Measurements from ENCODE around the gene MYOM1. TPM values are rescaled to one million over a fixed set of nuclear protein-coding genes. Genes with fewer than 3 reads are reported as not detected.

The MYOM1 gene
- total RNA-seq, 1 experiment from 2014 or later: 0.92 TPM

- Histone ChIP-seq H3K4me1 (ENCODE audit: control insufficient read depth, insufficient read depth, low read length) (peaks cover 30% of the 10 kb centered on the region), H3K9me3 (ENCODE audit: control insufficient read depth, insufficient read depth, low read depth, low read length) (no peaks in the 10 kb centered on the region), H3K27me3 (ENCODE audit: control insufficient read depth, insufficient read depth, low read length) (no peaks in the 10 kb centered on the region), H3K4me3 (ENCODE audit: low read depth in 2 of 2, low read length in 2 of 2) (peak within 1 kb of the TSS; percentile 98 to 99), H3K36me3 (ENCODE audit: control insufficient read depth, insufficient read depth, low read length) (peaks cover 22% of the 10 kb centered on the region), H3K27ac (ENCODE audit: low read length) (peak within 1 kb of the TSS; percentile 100)
- ChIA-PET CTCF (interaction anchor here (1.0 to 1.6 kb wide), 2 partner anchors 252 to 314 kb away, joined by 5 to 6 read pairs; no protein-coding TSS in a partner anchor), POLR2A (interaction anchor here (0.5 to 0.9 kb wide), 4 partner anchors 18 to 175 kb away, joined by 4 to 11 read pairs (median 6); no protein-coding TSS in a partner anchor)
- ATAC-seq: peak; percentile 90
- TF ChIP-seq, protein P1, sequence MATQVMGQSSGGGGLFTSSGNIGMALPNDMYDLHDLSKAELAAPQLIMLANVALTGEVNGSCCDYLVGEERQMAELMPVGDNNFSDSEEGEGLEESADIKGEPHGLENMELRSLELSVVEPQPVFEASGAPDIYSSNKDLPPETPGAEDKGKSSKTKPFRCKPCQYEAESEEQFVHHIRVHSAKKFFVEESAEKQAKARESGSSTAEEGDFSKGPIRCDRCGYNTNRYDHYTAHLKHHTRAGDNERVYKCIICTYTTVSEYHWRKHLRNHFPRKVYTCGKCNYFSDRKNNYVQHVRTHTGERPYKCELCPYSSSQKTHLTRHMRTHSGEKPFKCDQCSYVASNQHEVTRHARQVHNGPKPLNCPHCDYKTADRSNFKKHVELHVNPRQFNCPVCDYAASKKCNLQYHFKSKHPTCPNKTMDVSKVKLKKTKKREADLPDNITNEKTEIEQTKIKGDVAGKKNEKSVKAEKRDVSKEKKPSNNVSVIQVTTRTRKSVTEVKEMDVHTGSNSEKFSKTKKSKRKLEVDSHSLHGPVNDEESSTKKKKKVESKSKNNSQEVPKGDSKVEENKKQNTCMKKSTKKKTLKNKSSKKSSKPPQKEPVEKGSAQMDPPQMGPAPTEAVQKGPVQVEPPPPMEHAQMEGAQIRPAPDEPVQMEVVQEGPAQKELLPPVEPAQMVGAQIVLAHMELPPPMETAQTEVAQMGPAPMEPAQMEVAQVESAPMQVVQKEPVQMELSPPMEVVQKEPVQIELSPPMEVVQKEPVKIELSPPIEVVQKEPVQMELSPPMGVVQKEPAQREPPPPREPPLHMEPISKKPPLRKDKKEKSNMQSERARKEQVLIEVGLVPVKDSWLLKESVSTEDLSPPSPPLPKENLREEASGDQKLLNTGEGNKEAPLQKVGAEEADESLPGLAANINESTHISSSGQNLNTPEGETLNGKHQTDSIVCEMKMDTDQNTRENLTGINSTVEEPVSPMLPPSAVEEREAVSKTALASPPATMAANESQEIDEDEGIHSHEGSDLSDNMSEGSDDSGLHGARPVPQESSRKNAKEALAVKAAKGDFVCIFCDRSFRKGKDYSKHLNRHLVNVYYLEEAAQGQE (IDR thresholded peaks at IDR 0.05; ENCODE audit: insufficient read depth in 1 of 2, low read depth in 2 of 2, low read length in 1 of 2): peak in 1 of 2 experiments; percentile 16; a peak in 1 of 4 replicates
- TF ChIP-seq TCF7L2 (IDR thresholded peaks at IDR 0.05; ENCODE audit: low read depth, low read length): peak; percentile 85
- peak; percentile 93 for TF ChIP-seq POLR2AphosphoS5 (IDR thresholded peaks at IDR 0.05; ENCODE audit: low read depth, low read length)
- peak; percentile 66; the same call in 1 of the 2 replicates for TF ChIP-seq SIN3A (IDR thresholded peaks at IDR 0.05; ENCODE audit: borderline replicate concordance, insufficient read depth, low read depth, low read length)
- no peak for TF ChIP-seq CTCF (IDR thresholded peaks at IDR 0.05)
- intact Hi-C loops (cut with micrococcal nuclease; ENCODE audit: unreplicated experiment) (loop anchor here (5.0 kb wide), 2 partner anchors 95 to 235 kb away; partner anchors contain the start of gene LPIN2), in situ Hi-C loops (cut with HindIII; ENCODE audit: low pct_unique_long_range_greater_than_20kb, low sequenced_read_pairs) (no loop called here)
- DNase-seq (ENCODE audit: low read depth, low spot score): peak; percentile 95
- BruUV-seq (replicated peaks): no TSS peak
These were observed 27.7 kb upstream of the MYOM1 start, which contains the start of gene MYL12A for GRCh38 chr18:3247240-3248061. MYL12A (plus strand) TSS chr18:3247801; CDS start chr18:3253248, 5,447 bp downstream.

DNA sequence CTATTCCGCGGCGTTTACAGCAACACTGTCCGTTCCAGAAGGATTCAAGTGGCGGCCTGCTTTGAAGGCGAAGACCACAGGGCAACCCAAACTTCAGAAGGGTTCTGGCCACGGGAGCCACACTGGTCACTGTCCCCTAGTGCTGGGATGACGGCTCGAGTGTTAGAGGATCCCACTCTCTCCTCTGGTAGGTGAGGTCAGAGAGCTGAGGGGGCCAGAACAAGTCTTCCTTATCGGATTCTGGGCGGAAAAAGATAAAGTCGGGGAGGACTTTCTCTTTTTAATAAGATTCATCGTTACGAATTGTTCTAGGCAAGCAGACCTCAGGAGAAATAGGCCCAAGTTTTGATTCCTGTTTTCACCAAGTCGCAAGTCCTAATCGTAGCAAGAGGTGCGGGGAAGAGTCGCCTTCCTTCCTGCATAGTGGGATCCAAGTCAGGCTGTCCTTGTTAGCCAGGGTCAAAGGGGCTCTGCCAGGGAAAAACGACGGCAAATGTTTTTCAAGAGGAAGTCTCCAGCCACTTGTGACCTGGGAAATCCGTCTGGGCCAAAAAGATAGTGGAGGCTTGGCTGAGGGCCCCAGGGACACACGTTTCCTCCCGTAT lies 27.0 kb upstream of the MYOM1 start:
- ChIA-PET POLR2A (interaction anchor here (0.5 to 0.9 kb wide), 4 partner anchors 18 to 374 kb away, joined by 3 to 4 read pairs (median 4); no protein-coding TSS in a partner anchor), CTCF (interaction anchor here (0.5 to 1.6 kb wide), 7 partner anchors 161 to 481 kb away, joined by 3 to 6 read pairs (median 4); no protein-coding TSS in a partner anchor)
- ATAC-seq (peak; percentile 4; the same call in 1 of the 2 replicates), DNase-seq (ENCODE audit: low read depth, low spot score) (no peak)
- H3K9me3 ChIP-seq (ENCODE audit: control insufficient read depth, insufficient read depth, low read depth, low read length): no peaks in the 10 kb centered on the region
- H3K4me1 ChIP-seq (ENCODE audit: control insufficient read depth, insufficient read depth, low read length): peaks cover 23% of the 10 kb centered on the region
- peak overlapping the region; percentile 91 to 98 for H3K4me3 ChIP-seq (ENCODE audit: low read depth in 2 of 2, low read length in 2 of 2)
- peaks cover 22% of the 10 kb centered on the region for H3K36me3 ChIP-seq (ENCODE audit: control insufficient read depth, insufficient read depth, low read length)
- no peak for TF ChIP-seq POLR2AphosphoS5 (IDR thresholded peaks at IDR 0.05; ENCODE audit: low read depth, low read length)
- TF ChIP-seq CTCF (IDR thresholded peaks at IDR 0.05): no peak
- TF ChIP-seq, protein P1 (IDR thresholded peaks at IDR 0.05; ENCODE audit: insufficient read depth in 1 of 2, low read depth in 2 of 2, low read length in 1 of 2): no peak
- TF ChIP-seq TCF7L2 (IDR thresholded peaks at IDR 0.05; ENCODE audit: low read depth, low read length): peak; percentile 92
- H3K27ac ChIP-seq (ENCODE audit: low read length): peak overlapping the region; percentile 100
- intact Hi-C loops (cut with micrococcal nuclease; ENCODE audit: unreplicated experiment) (loop anchor here (1.0 to 5.0 kb wide), 3 partner anchors 94 to 314 kb away; partner anchors contain the start of gene LPIN2), in situ Hi-C loops (cut with HindIII; ENCODE audit: low pct_unique_long_range_greater_than_20kb, low sequenced_read_pairs) (no loop called here)
- BruUV-seq (replicated peaks): TSS peak; percentile 95
- H3K27me3 ChIP-seq (ENCODE audit: control insufficient read depth, insufficient read depth, low read length): no peaks in the 10 kb centered on the region
